ENCODE measurements around the gene SLC25A11. TPM values are rescaled to one million over a fixed set of nuclear protein-coding genes. Genes with fewer than 3 reads are reported as not detected.

Gene SLC25A11
- total RNA-seq, 1 donor from 2014 or later = 35.3 TPM

DNA sequence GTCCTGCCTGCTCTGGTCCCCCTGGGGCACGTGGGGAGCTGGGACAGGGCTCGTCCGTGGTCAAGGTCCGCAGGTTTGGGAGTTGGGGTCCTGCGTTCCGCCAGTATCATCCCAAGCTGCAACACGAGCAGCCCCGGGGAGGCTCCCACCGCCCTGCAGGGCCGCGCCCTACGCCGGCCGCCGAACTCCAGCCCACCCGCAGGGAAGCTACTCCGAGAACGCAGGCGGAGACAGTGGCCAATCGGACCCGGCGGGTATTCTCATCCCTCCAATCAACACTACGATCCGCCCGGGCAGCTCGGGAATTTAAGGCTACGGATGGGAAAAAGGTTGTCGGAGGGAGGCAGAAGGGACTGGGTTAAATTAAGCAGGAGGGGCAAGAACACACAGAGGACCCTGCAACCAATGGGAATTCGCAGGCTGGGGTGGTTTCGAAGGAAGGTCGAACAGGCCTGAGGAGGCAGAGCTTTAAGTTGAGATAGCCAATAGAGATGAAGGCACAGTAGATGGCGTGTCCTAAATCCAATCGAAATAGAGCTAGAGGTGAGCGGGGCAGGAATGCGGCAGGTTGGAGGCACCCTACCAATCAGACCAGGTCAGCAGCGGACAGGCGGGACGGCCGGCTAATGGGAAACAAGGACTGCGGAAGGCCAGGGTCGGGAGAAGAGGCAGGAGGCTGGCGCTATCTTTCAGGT, 27.1 kb upstream of the SLC25A11 start:
- ATAC-seq (ENCODE audit: low read depth) = peak; percentile 87
- TF ChIP-seq, protein P1, sequence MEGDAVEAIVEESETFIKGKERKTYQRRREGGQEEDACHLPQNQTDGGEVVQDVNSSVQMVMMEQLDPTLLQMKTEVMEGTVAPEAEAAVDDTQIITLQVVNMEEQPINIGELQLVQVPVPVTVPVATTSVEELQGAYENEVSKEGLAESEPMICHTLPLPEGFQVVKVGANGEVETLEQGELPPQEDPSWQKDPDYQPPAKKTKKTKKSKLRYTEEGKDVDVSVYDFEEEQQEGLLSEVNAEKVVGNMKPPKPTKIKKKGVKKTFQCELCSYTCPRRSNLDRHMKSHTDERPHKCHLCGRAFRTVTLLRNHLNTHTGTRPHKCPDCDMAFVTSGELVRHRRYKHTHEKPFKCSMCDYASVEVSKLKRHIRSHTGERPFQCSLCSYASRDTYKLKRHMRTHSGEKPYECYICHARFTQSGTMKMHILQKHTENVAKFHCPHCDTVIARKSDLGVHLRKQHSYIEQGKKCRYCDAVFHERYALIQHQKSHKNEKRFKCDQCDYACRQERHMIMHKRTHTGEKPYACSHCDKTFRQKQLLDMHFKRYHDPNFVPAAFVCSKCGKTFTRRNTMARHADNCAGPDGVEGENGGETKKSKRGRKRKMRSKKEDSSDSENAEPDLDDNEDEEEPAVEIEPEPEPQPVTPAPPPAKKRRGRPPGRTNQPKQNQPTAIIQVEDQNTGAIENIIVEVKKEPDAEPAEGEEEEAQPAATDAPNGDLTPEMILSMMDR (IDR thresholded peaks at IDR 0.05) = no peak
- POLR2A ChIA-PET = interaction anchor here (0.6 to 11.6 kb wide), 32 partner anchors 10 to 823 kb away, joined by 3 to 391 read pairs (median 6); partner anchors contain the start of genes C17orf107, CAMTA2, CHRNE and CYB5D2
- intact Hi-C loops (cut with micrococcal nuclease) = loop anchor here (1.0 to 5.0 kb wide), 10 partner anchors 18 to 255 kb away; partner anchors contain the start of genes ARRB2, CAMTA2, GP1BA and INCA1
- CTCF ChIA-PET = interaction anchor here (0.6 to 3.4 kb wide), 11 partner anchors 13 to 400 kb away, joined by 3 to 17 read pairs (median 4); partner anchors contain the start of genes CAMTA2, CHRNE, PFN1 and RNF167
- H3K36me3 Mint-ChIP-seq (ENCODE audit: low read depth) = peaks cover 34% of the 10 kb centered on the region
- H3K27me3 Mint-ChIP-seq = no peaks in the 10 kb centered on the region
- peaks cover 18% of the 10 kb centered on the region for H3K4me1 Mint-ChIP-seq
- no peak overlapping the region for H3K27ac Mint-ChIP-seq
- no peak overlapping the region for H3K4me3 Mint-ChIP-seq
- no peaks in the 10 kb centered on the region for H3K9me3 Mint-ChIP-seq
- DNase-seq = no peak

GRCh38 chr17:4965311-4965986, 25.6 kb upstream of the SLC25A11 start:
- no peak for DNase-seq
- ChIA-PET CTCF (interaction anchor here (3.4 kb wide), 1 partner anchor 22 kb away, joined by 17 read pairs; the partner anchor contains the start of gene CAMTA2), POLR2A (interaction anchor here (0.5 to 11.6 kb wide), 10 partner anchors 9 to 137 kb away, joined by 3 to 391 read pairs (median 10); partner anchors contain the start of genes CAMTA2, CHRNE, ENO3 and INCA1)
- H3K4me1 Mint-ChIP-seq = peaks cover 17% of the 10 kb centered on the region
- H3K27me3 Mint-ChIP-seq = no peaks in the 10 kb centered on the region
- no peaks in the 10 kb centered on the region for H3K9me3 Mint-ChIP-seq
- ATAC-seq (ENCODE audit: low read depth) = no peak
- TF ChIP-seq, protein P1 (IDR thresholded peaks at IDR 0.05) = no peak
- peaks cover 33% of the 10 kb centered on the region for H3K36me3 Mint-ChIP-seq (ENCODE audit: low read depth)
- H3K4me3 Mint-ChIP-seq = no peak overlapping the region
- intact Hi-C loops (cut with micrococcal nuclease) = loop anchor here (5.0 kb wide), 3 partner anchors 33 to 253 kb away; partner anchors contain the start of genes ARRB2, GP1BA and ZFP3
- no peak overlapping the region for H3K27ac Mint-ChIP-seq

DNA sequence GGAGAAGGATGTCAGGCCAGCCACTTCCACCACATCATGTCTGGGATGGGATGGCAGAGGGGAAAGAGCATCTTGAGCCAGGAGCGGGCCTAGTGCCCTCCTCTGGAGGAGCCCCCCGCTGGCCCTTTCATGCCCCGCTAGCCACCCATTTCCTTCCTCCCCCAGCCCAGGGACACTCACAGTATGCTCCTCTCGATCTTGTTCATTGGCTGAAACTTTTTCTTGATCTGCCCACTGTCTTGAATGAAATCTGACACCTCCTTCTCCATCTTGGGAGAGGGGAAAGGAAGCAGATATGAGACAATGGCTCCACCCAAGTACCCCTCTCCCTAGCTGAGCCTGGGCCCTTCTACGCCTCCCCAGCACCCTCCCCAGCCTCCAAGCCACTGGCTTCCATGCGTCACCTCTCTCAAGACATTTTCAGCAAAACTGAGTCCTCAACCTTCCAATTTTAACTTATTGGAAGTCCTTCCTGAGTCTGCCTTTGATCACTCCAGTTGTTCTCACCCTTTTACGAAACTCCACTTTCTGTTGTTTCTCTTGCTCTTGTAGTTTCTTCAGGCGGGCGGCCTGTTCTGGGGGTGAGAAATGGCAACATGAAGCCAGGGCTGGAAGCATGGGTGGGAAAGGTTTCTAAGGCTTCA, 20.6 kb upstream of the SLC25A11 start:
- Mint-ChIP-seq H3K27ac (no peak overlapping the region), H3K36me3 (ENCODE audit: low read depth) (peaks cover 42% of the 10 kb centered on the region), H3K27me3 (no peaks in the 10 kb centered on the region), H3K9me3 (no peaks in the 10 kb centered on the region), H3K4me1 (peaks cover 5% of the 10 kb centered on the region), H3K4me3 (no peak overlapping the region)
- DNase-seq (no peak), ATAC-seq (ENCODE audit: low read depth) (no peak)
- CTCF ChIA-PET = no interaction called here
- POLR2A ChIA-PET = interaction anchor here (1.2 kb wide), 1 partner anchor 20 kb away, joined by 3 read pairs; the partner anchor contains the start of genes RNF167 and SLC25A11
- intact Hi-C loops (cut with micrococcal nuclease) = no loop called here
- TF ChIP-seq, protein P1 (IDR thresholded peaks at IDR 0.05) = no peak

DNA sequence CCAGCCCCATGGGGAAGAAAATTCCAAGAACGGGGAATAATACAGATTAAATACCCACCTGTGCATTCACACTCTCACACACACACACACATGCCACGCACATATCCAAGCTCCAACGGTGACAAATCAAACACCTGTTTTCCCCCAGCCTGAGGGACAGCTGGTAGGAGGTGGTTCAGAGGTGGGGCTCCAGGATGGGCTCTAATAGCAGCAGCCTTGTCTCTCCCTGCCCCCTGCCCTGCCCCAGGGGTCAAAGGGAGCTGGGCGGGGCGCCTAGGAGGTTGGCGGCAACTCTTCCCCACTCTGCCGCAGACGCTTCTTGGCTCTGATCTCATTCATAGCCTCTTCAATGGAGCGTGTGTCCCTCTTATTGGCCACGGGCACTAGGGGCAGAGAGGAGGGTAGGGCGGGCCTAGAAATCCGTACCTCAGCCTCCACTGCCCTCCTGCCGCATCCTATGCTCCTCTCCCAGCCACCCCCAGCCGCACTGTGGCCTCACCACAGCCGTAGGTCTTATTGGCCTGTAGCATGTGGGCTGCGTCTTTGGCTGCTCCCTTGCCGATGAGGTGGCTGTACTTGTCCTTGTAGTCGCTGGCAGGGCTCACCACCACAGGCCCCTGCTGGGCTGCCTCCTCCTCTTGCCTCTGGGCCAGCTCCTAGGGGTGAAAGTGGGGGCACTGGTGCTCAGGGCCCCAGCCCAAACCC, 19.6 kb upstream of the SLC25A11 start:
- DNase-seq = no peak
- Mint-ChIP-seq H3K4me3 (no peak overlapping the region), H3K36me3 (ENCODE audit: low read depth) (peaks cover 39% of the 10 kb centered on the region), H3K4me1 (no peaks in the 10 kb centered on the region), H3K27me3 (no peaks in the 10 kb centered on the region), H3K9me3 (no peaks in the 10 kb centered on the region), H3K27ac (no peak overlapping the region)
- TF ChIP-seq, protein P1 (IDR thresholded peaks at IDR 0.05) = no peak
- intact Hi-C loops (cut with micrococcal nuclease) = no loop called here
- ChIA-PET CTCF (no interaction called here), POLR2A (interaction anchor here (1.2 kb wide), 1 partner anchor 19 kb away, joined by 3 read pairs; the partner anchor contains the start of genes RNF167 and SLC25A11)
- ATAC-seq (ENCODE audit: low read depth) = no peak

Data from activated B cell treated with CpG ODN at 0.5 μM for 24 hours (primary cell).